Mesothelial cell of epicardium (in vitro differentiated cells): ENCODE measurements around the gene JARID2. TPM values are rescaled to one million over a fixed set of nuclear protein-coding genes. Genes with fewer than 3 reads are reported as not detected.

Source experiments
- DNase-seq, 2 experiments: peaks; one replicate each; pipeline ENCODE4 v3.0.0; 2021; ENCODE audit warnings: low spot score in 2 of 2; ENCODE audit not compliant: unreplicated experiment in 2 of 2
- H3K27ac Mint-ChIP-seq: 2 replicates; pipeline ENCODE4 v1.8.0; 2021; ENCODE audit warnings: mixed read lengths
- H3K27me3 Mint-ChIP-seq: 2 replicates; pipeline ENCODE4 v1.8.0; 2021; ENCODE audit warnings: low read depth, mixed read lengths
- H3K36me3 Mint-ChIP-seq: 2 replicates; pipeline ENCODE4 v1.8.0; 2021; ENCODE audit warnings: mixed read lengths
- H3K4me1 Mint-ChIP-seq: 2 replicates; pipeline ENCODE4 v1.8.0; 2021; ENCODE audit warnings: mixed read lengths
- H3K4me3 Mint-ChIP-seq: 2 replicates; pipeline ENCODE4 v1.8.0; 2021; ENCODE audit warnings: mild to moderate bottlenecking, moderate library complexity, mixed read lengths
- H3K9me3 Mint-ChIP-seq: 2 replicates; pipeline ENCODE4 v1.8.0; 2021; ENCODE audit warnings: mixed read lengths
- total RNA-seq: library from RNA; stranded (reverse); gene quantifications from 3 replicates; pipeline ENCODE4 v1.2.1, GENCODE V29; 2021
- TF ChIP-seq, protein P1 (sequence below): fragments of 200-600 bp; sonication (generic); IDR thresholded peaks from one replicate; pipeline ENCODE4 v1.5.0; 2021; ENCODE audit warnings: antibody characterized with exemption; ENCODE audit not compliant: unreplicated experiment

Gene JARID2
- total RNA-seq, 1 donor from 2014 or later, result 35.3 TPM

- no peak for DNase-seq
- Mint-ChIP-seq H3K36me3 (peaks cover 69% of the 10 kb centered on the region), H3K27ac (no peak overlapping the region)
Measured at GRCh38 chr6:15528870-15529269, 283.0 kb downstream of the JARID2 start.

DNA sequence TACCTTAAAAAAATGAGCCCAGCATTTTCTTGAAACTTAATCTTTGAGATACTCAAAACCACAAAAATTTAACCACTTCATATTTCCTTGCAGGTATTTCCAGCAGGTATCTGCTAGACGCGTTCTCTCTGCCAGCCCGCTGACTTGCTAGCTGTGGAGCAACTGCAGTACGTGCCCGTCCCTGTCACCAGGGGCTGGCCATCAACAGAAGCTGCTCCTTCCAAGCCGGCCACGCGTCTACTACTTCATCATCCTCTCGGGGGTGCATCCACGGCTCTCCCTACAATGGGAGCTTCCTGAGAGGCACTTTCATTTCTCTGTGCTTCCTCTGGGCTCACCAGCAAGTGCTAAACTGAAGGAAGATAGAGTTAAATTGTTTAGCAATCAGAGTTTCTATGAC is 284.5 kb downstream of the JARID2 start:
- TF ChIP-seq, protein P1, sequence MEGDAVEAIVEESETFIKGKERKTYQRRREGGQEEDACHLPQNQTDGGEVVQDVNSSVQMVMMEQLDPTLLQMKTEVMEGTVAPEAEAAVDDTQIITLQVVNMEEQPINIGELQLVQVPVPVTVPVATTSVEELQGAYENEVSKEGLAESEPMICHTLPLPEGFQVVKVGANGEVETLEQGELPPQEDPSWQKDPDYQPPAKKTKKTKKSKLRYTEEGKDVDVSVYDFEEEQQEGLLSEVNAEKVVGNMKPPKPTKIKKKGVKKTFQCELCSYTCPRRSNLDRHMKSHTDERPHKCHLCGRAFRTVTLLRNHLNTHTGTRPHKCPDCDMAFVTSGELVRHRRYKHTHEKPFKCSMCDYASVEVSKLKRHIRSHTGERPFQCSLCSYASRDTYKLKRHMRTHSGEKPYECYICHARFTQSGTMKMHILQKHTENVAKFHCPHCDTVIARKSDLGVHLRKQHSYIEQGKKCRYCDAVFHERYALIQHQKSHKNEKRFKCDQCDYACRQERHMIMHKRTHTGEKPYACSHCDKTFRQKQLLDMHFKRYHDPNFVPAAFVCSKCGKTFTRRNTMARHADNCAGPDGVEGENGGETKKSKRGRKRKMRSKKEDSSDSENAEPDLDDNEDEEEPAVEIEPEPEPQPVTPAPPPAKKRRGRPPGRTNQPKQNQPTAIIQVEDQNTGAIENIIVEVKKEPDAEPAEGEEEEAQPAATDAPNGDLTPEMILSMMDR, result no peak
- Mint-ChIP-seq H3K9me3 (peaks cover 30% of the 10 kb centered on the region), H3K27ac (no peak overlapping the region), H3K27me3 (no peaks in the 10 kb centered on the region), H3K36me3 (peaks cover 54% of the 10 kb centered on the region), H3K4me1 (no peaks in the 10 kb centered on the region), H3K4me3 (no peak overlapping the region)
- DNase-seq, result no peak

More at GRCh38 chr6:15528870-15529269, 283.0 kb downstream of the JARID2 start:
- H3K27me3 Mint-ChIP-seq, result no peaks in the 10 kb centered on the region
- TF ChIP-seq, protein P1, result no peak
- H3K4me3 Mint-ChIP-seq, result no peak overlapping the region
- peaks cover 39% of the 10 kb centered on the region for H3K9me3 Mint-ChIP-seq
- H3K4me1 Mint-ChIP-seq, result no peaks in the 10 kb centered on the region

DNA sequence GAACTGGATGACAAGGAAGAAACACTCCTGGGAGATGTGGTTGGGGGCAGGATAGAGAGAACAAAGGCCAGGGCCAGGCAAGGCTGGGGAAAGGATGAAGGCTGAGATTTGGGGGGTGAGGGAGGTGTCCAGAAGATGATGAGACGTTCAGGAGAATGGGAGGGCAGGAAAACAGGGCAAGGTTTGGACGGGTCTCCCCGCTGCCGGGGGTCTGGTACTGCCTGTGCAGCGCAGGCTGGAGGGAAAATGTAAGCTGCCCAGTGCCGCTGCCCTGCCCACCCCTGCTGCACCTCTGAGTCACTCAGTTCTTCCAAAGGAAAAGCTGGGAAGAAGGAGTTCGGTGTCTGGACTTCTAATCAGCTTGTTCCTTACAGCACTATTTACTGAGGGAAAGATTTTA is 286.1 kb downstream of the JARID2 start:
- H3K27me3 Mint-ChIP-seq, result no peaks in the 10 kb centered on the region
- no peak overlapping the region for H3K27ac Mint-ChIP-seq
- DNase-seq, result no peak
- H3K4me3 Mint-ChIP-seq, result no peak overlapping the region
- TF ChIP-seq, protein P1, result no peak
- H3K4me1 Mint-ChIP-seq, result no peaks in the 10 kb centered on the region
- peaks cover 16% of the 10 kb centered on the region for H3K9me3 Mint-ChIP-seq
- H3K36me3 Mint-ChIP-seq, result peaks cover 38% of the 10 kb centered on the region

GRCh38 chr6:15533379-15534026 is 287.6 kb downstream of the JARID2 start:
- H3K36me3 Mint-ChIP-seq, result peaks cover 29% of the 10 kb centered on the region
- H3K4me1 Mint-ChIP-seq, result no peaks in the 10 kb centered on the region
- no peak for DNase-seq
- H3K27me3 Mint-ChIP-seq, result no peaks in the 10 kb centered on the region
- H3K27ac Mint-ChIP-seq, result no peak overlapping the region
- peaks cover 7% of the 10 kb centered on the region for H3K9me3 Mint-ChIP-seq
- no peak overlapping the region for H3K4me3 Mint-ChIP-seq
- TF ChIP-seq, protein P1, result no peak

DNA sequence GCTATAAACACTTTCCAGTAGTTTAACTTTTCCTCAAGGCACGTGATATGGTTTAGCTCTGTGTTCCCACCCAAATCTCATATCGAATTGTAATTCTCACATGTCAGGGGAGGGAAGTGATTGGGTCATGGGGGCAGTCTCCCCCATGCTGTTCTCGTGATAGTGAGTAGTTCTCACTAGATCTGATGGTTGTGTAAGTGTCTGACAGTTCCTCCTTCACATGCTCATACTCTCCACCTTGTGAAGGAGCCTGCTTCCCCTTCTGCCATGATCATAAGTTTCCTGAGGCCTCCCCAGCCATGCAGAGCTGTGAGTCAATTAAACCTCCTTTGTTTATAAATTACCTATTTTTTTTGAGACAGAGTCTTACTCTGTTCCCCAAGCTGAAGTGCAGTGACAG is 289.1 kb downstream of the JARID2 start:
- Mint-ChIP-seq H3K4me3 (no peak overlapping the region), H3K27ac (no peak overlapping the region)
- TF ChIP-seq, protein P1, result no peak

More for the DNA sequence above, 289.1 kb downstream of the JARID2 start:
- Mint-ChIP-seq H3K9me3 (peaks cover 5% of the 10 kb centered on the region), H3K27me3 (no peaks in the 10 kb centered on the region), H3K36me3 (peaks cover 22% of the 10 kb centered on the region), H3K4me1 (peaks cover 4% of the 10 kb centered on the region)
- DNase-seq, result no peak
